Hematopoietic multipotent progenitor cell treated with erythropoietin and hydrocortisone succinate and interleukin-3 and kit ligand, for 8 days (in vitro differentiated cells): ENCODE results near the gene PALS1.
A peak's percentile ranks its signal among the peaks of the same experiment; 100 is the strongest.

Experiments used
- DNase-seq: peaks from one replicate; pipeline ENCODE4 v3.0.0-alpha.2; 2015

Gene PALS1

DNA sequence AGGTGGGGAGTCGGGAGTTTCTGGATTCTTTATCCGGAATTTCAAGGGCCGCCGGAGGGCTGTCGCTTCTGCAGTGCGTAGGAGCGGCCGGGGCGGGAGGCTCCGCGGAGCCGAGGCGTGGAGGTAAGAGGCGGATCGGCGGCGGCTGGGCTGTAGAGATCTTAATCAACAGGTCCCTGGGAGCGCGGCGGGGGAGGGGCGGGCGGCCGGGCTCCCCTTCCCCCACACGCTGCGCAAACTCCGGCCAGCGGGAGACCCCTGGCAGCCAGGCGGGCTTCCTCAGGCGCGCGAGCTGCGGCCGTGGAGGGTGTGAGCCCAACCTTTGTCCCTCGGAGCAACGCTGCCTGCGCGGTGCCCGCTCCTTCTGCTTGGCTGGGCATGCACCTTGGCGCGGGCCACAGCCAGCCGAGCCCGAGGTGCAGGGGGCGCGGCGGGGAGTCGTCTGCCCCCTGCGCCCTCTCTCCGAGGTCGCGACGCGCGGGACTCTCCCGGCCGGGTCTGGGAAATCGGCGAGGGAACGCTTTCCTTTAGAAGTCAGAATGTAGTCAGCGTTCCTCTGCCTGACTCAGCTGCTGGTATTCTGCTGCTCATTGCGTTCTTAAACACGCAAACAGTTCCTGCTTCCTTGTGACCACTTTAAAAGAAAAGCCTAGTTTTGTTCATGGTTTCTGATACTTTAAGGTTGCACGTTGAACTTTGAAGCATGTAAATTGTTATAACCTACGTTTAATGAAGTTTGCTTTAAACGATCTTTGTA lies at the start of gene PALS1:
Gene PALS1, plus strand, starts transcription at position 25 of the 757 bp plus-strand sequence. CDS start 37,736 bp downstream, outside the sequence.
- peak; percentile 59 for DNase-seq

DNA sequence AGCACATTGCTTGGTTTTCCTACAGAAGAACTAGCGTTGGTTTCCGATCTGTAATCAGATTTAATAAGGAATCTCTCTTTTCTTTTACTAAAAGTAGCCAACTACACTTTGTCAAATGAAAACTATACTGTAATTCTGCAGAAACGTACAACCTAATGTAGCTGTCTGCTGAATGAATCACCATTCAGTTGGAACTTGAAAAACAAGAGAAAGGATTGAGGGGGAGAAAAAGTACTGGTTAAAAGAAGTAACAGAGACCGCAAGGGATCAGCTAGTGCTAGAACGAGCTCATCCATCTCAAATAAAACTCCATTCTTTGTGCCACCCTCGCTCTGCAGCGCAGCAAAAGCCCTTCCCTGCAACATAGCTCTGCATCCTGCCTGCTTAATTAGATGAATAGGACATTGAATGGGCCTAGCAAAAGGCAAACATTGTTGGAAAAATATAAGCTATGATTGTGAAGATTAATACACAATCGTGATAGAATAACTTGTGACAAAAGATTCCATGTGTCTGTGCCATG lies 49.4 kb upstream of the PALS1 start:
- DNase-seq: no peak

DNA sequence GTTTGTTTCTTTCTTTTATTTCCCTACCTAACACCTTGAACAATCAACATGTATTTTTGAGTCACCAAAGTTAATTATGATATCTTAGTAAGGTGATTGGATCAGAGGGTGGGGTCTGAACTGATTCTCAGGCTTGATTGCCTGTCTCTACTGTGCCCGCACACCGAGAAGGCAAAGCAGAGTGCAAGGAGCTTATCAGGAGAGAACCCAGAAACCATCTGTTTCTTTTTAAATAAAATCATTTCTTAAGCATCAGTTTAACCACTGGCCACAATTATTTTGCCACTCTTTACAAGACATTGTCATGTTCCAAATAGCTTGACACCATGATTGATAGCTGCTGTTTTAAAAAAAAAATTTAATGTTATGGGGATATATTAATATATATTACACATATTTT lies 48.9 kb upstream of the PALS1 start:
- peak; percentile 23 for DNase-seq

DNA sequence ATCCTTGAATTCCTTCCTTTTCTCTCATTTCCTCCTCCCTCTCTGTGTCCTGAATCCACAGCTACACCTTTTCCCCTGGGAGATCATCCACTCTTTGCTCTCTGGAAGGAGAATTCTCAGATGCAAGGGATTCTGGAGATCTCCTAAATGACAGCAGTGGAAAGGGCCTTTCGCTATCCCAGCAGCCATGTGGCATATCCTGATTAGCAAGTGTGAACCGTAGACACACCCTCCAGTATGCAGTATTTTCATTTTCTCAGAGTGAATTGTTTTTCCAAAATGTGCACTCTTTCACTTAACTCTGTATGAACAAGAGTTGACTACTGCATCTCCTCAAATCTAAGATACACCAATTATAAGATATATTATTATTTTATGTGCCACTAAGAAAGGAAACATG lies 46.0 kb upstream of the PALS1 start:
- DNase-seq: no peak

DNA sequence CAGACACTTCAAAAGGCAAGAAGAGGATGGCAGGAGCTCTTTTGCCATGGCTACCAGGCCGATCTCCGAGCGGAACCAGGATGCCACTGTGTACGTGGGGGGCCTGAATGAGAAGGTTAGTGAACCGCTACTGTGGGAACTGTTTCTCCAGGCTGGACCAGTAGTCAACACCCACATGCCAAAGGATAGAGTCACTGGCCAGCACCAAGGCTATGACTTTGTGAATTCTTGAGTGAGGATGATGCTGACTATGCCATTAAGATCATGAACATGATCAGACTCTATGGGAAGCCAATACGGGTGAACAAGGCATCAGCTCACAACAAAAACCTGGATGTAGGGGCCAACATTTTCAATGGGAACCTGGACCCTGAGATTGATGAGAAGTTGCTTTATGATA lies 42.2 kb upstream of the PALS1 start:
- no peak for DNase-seq

DNA sequence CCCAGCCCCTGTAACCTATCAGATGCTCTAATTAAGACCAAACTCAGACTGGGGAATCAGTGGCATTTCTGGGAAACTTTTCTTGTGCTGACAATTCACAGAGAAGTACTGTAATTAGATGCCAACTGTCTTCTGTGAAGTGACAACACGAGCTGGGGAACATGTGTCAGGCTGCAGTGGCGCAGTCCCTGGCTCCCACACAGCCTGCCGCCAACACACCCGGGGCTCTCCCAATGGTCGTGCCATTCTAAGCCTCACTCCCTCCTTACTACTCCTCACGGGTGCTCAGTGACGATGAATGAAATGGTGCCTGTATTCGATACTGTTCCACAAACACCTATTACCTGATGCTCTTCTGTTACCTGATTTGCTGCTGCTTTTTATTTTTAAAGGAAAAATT lies 33.4 kb upstream of the PALS1 start:
- DNase-seq: no peak

DNA sequence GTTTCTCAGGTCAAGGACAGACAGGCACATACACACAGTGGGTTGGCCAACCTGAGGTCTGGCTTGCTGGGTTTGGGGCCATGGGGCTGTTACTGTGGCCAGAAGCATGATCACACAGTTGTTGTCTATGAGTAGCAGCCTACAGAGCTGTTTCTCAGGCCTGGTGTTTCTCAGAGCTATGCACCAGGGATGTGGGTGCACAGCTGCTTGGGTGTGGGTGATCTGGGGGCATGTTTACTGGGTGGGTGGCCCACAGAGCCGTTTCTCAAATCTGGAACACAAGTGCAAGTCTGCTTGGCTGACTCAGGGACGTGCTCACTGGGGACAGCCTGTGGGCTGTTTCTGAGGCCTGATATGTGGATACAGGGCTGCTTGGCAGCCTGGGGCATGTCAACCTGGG lies 23.1 kb upstream of the PALS1 start:
- no peak for DNase-seq

DNA sequence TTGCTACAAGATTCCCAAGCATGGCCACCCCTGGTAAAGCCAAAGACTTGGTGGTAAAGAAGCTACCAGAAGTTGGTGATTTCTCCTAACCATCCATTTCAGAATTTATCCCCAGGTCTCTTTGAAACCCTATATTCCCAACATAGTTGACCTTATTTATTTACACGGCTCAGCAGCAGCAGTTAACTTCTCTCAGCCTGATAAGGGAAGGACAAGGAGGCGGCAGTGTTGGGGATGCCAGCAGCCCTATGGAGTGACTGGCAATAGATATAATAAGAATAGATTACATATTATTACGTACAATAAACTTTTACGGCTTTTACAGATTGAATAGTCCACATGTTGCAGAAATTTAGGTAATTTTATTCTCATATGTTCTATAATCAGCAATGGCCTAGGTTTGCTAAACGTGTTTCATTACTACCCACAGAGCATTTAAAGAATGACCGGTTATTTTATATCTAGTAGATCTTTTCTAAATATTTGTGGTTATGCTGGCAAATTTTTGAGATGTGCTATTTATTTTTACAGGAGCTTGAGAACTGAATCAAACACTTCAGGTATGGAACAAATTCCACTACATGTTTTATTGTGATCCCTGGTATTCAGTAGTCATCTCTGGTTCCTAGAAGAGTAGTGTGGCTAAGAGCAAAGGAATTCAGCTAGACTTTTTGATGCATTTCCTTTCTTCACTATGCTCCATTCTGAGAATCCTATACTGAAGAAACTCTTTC lies 19.8 kb upstream of the PALS1 start:
- no peak for DNase-seq

DNA sequence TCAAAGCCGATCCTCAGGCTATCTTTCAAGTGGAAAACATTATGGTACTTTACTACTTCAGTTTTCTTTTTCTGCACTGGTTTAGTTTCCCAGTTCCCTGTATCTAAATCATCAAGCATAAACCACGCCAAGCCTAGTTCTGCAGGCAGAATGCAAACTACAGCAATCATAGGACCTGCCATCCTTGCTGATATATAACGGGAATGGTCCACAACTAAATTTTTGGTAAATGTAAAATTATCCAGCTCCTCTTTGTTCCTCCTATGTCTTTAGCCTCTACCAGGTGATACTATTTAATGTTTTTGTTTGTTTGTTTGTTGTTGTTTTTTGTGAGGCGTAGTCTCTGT lies 19.3 kb upstream of the PALS1 start:
- no peak for DNase-seq

DNA sequence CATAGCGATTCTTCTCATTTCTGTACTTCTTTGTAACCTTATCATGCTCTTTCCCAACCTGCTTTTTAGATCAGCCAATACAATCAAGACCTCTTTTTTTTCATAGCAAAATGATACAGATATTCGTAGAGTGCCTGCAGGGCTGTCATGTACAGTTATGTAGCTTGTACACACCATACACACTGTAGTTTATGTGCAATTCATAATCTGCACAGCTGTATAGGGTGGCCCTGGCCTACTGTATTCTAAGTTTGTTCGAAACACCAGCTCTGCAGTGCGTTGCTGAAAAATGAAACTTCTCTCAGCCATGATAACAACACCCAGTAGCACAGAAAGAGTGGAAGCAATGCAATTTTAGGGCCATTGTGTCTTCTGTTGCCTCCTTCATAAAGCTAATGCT lies 15.7 kb upstream of the PALS1 start:
- DNase-seq: no peak

DNA sequence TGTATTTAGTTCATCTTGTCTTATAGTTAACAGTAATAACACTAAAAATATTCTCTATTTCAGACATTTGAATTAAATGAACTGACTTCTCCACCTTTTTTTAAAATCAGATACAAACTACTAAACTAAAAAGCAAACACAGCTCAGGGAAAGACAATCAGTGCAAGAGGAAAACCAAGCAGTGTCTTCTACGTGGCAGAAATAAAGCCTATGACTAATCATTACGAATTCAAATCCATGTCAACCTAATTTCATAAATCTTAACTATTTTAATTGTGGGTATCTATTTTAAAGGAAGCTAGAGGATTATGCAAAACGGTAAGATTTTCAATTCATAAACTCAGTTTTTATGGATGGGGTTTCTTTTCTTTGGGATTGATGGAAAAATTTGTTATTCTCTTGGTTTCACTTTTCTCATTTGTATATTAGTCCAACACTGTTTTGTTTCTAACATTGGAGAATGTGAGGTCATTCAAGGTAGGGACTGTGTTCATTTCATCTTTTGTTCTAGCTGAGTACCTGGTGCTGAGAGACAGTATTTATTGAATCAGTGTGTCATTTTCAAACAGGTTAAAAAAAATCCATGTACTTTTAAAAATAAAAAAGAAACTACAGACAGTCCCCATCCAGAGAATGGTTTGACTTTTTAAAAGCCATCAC lies 12.8 kb upstream of the PALS1 start:
- DNase-seq: no peak

DNA sequence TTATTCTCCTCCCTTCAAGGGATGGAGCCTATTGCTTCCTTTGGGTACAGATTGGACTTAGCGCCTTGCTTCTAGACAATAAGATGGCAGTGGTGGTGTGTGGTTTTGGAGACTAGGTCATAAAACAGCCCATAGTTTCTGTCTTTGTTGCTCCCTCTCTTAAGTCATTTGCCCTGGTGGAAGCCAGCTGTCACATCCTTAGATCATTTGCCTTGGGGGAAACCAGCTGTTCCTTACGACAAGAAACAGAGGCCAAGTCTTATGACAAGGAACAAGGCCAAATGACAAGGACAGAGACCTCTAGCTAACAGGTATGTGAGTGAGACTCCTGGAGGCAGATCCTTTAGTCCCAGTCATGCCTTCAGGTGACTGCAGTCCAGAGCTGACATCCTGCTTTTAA lies 9.2 kb upstream of the PALS1 start:
- DNase-seq: no peak

DNA sequence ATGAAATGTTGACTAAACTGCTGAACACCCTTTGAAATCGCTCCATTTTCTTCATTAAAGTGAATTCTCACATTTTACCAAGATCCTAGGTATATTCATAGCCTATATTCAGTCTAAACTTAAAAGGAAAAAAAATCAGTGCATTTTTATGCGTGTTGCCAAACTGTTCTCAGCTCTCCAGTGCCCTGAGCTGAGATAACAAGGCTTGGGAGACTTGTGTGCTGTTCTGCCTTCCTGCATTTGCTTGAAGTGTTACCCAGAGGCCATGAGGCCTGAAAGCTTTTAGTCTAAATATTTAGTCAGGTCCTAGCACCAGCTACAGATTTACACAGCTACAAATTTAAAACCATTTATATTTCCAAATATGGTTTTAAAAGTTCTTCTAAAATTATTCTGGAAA lies 8.6 kb upstream of the PALS1 start:
- DNase-seq: no peak

DNA sequence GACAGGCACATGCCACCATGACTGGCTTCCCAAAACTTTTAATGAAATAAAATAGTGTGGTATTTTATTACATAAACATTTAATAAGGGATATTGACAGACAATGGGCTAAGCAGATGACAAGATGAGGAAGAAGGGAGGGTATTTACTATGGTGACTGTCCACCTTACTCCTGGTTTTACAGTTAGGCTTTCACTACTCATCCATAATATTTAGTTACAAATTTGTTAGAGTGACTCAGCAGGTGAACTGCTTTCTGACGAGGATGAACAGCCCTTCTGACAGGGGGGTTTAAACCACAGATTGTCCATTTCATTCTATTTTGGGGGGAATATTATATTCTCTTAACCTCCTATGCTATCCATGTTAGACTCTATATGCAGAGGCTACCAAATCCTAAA lies 3.6 kb upstream of the PALS1 start:
- no peak for DNase-seq

DNA sequence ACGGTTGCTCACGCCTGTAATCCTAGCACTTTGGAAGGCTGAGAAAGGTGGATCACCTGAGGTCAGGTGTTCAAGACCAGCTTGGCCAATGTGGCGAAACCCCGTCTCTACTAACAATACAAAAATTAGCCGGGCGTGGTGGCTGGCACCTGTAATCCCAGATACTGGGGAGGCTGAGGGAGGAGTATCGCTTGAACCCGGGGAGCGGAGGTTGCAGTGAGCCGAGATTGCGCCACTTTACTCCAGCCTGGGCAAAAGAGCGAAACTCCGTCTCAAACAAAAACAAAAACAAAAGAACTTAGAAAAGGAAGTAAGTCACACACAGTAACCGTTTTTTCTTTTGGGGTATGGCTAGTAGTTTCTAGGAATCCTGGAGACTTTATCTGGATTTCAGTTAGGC lies 1.7 kb upstream of the PALS1 start:
- no peak for DNase-seq

DNA sequence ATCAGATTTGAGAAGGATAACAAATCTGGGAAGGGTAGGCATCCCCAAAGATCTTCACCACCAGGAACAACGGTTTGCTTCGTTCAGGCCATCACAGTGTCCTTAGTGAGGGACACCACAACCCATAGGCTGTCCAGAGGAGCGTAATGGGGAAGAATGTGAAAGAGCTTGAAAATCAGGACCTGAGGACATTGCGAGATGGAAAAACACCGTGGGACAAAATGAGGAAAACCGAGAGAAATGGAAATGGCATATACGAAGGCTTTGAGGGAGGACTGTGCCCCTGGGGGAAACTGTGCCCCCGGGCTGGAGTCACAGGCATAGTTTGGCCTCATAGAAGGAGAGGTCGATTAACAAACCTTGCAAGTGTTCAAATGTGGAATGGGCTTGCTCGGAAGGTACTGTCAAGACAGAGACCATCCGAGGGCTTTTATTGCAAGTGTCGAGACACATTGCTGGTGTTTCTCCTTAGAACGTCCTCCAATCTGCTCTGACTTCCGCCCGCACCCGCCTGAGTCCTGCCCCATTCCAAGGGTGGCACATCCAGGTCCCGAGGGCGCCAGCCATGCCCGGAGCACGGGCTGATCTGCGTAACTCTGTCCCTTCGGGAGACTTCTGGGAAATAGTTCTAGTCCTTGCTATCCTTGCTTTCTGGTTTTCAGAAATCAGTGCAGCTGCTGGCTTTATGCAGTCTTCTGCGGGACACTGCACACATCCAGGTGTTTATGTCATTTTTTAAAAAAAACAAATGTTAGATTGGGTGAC lies 885 bp upstream of the PALS1 start:
- DNase-seq: peak; percentile 31

DNA sequence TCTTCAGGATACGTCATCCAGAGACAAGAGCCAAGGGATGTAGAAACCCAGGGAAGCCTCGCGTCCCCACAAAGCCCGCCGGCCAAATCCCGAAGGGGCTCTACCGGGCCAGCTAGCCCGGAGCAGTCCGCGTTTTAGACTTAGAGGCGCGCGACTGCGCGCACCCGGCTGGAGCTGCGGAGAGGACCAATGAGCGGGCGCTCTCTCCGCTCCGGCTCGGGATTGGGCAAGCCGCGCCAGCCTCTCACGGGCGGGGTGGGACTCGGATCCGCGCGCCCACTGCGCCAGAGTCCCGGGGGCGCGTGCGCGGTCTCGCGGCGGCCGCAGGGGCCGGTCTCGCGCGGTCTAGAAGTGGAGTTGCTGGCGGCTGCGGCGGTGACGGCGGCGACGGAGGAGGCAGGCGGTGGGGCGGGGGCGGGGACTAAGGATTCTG lies 241 bp upstream of the PALS1 start:
- DNase-seq: peak; percentile 94

DNA sequence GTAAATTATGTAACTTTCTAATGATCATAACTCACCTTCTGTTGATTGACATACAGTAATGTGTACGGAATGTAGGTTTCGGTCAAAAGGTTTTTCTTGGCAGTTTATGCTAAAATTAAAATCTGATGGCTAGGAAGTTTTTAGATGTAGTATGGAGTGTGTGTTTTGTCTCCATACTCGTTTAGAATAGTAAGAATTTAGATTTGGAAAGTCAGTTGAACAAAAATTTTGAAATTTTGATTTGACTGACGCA lies 859 bp downstream of the PALS1 start:
- no peak for DNase-seq

DNA sequence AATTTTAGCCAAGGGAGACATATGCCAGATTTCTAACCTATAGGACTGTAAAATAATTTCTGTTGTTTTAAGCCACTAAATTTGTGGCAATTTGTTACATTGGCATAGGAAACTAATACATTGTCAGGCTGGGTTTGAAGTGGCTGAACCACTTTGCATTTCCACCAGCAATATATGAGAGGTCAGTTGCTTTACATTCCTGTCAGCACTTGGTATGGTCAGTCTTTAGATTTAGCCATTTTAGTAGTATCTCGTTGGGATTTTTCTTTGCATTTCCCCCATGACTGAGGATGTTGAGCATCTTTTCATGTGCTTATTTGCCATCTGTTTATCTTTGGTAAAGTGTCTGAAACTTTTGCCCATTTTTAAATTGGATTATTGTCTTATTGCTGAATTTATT lies 3.9 kb downstream of the PALS1 start:
- no peak for DNase-seq

DNA sequence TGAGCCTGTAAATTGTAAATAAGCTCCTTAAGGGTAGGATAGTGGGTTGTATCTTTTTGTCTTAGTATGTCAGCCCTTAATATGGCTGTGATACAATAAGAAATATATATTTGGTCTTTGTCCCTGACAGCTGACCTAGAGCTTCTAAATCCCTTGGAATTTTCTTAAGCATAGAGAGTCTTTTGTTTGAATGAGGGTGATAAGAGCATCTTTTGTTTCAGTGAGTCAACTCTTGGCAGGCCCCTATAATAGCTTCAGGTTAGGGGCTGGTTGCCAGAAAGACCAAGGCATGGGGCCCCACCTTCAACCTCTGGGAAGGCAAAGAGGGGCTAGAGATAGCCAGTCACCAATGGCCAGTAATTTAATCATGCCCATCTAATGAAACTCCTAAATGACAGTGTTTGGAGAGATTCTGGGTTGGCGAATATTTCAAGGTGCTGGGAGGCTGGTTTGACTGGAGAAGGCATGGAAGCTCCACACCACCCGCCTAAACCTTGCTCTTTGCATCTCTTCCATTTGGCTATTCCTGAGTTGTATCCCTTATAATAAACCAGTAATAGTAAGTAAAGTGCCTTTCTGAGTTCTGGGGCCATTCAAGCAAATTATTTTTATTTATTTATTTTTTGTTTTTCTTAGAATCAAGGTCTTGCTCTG lies 10.5 kb downstream of the PALS1 start:
- no peak for DNase-seq

DNA sequence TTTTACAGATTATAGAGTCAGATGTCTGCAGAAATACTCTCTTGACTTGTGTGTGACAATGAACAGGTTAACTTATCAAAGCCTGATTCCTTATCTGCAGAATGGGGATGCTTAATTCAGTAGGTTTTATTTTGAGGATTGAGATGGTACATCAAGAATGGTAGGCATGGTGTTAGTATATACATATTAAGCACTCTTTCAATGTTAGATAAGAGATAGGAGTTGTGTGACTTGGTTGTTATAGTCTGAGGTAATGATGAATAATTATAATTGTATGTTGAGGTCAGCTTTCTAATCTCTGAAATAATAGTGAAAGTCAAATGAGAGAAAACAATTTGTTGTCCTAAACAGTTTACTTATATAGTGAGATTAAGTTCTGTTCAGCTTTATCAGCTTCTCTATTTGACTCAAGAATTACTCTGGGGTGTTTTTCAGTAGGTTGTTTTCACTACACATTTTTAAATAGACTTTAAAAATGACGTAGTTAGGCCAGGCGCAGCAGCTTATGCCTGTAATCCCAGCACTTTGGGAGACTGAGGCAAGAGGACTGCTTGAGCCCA lies 11.9 kb downstream of the PALS1 start:
- no peak for DNase-seq

DNA sequence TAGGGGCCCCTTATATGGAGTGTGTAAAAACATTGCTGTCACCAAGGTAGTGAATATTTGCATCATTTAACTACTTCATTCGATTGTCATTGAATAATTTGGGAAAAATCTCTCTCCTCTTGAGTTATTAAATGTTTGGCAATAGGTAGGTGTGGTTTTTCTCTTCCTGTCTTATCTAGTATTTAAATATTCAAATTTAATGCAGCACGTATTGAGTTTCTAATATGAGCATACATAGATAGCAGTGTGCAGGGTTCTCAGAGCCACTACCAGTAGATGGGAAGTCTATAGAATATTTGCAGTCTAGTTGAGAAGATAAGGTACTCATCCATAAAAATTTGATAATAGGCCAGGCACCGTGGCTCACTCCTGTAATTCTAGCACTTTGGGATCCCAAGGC lies 16.7 kb downstream of the PALS1 start:
- DNase-seq: no peak

DNA sequence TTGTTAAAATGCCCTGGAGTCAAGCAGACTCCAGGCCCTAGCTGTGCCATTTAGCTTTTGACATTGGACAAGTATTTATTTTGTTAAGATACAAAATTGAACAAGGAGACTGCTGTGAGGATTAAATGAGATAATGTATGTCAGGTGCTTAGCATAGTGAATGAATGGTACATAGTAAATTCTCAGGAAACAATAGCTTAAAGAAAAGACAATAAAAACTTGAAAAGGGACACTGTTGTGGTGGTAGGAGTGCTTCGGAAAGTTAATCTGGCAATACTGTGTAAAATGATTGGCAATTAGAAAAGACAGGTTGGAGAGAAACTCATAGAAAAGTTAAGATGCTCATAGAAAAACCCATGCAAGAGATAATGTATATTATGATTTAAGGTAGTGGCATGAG lies 19.7 kb downstream of the PALS1 start:
- DNase-seq: no peak
